ENCODE measurements around the gene SLC35D1. TPM values are rescaled to one million over a fixed set of nuclear protein-coding genes. Genes with fewer than 3 reads are reported as not detected.
A peak's percentile ranks its signal among the peaks of the same experiment; 100 is the strongest.
"Not testable (repeated sequence)": the region's sequence is repeated elsewhere in the genome, so short reads cannot be mapped to it uniquely, and the experiment has no call there.

The SLC35D1 gene
- total RNA-seq, 1 experiment from 2014 or later = 17.5 TPM

GRCh38 chr1:66985835-66986234 lies 68.1 kb downstream of the SLC35D1 start:
- DNase-seq (ENCODE audit: low spot score) = no peak

DNA sequence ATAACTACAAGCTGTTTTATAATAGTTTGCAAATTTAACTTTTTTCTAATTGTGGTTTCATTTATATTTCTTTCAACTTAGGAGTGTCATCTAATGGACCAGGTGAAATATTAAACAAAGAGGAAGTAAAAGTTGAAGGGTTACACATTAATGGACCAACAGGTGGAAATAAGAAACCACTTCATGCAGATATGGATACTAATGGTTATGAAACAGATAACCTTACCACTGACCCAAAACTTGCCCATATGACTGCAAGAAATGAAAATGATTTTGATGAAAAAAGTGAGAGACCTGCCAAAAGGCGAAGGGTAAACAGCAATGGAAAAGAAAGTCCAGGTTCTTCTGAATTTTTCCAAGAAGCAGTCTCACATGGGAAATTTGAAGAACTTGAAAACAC lies 69.5 kb downstream of the SLC35D1 start:
- DNase-seq (ENCODE audit: low spot score) = no peak

GRCh38 chr1:66982561-66983260 lies 71.2 kb downstream of the SLC35D1 start:
- DNase-seq (ENCODE audit: low spot score) = no peak

GRCh38 chr1:66981679-66982078 lies 72.3 kb downstream of the SLC35D1 start:
- no peak for DNase-seq (ENCODE audit: low spot score)

DNA sequence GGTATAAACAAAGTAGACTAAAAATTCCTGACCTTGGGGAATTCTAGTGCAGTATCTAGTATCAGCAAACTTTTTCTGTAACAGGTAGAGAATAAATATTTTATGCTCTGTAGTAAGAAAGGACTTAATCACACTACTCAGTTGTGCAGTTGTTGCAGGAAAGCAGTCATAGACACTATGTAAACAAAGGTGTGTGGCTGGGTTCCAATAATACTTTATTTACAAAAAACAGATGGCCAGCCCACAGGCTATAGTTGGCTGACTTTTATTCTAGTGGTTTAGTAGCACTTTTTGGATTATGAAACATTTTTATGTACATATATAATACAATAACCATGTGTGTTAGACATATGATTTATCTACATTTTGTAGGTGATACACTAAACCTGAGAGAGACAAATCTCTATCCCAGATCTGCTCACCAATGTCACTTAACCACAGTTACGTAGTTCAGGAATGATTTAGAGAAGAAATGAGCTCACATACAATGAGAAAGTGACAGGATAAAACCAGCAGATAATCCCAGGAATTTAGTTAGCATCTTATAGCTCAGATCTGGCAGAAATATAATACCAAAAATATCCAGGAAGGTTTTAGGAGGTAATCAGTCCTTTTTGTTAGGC lies 73.1 kb downstream of the SLC35D1 start:
- DNase-seq (ENCODE audit: low spot score) = peak; percentile 42

GRCh38 chr1:66979621-66980020 lies 74.3 kb downstream of the SLC35D1 start:
- DNase-seq (ENCODE audit: low spot score) = not testable (repeated sequence)

DNA sequence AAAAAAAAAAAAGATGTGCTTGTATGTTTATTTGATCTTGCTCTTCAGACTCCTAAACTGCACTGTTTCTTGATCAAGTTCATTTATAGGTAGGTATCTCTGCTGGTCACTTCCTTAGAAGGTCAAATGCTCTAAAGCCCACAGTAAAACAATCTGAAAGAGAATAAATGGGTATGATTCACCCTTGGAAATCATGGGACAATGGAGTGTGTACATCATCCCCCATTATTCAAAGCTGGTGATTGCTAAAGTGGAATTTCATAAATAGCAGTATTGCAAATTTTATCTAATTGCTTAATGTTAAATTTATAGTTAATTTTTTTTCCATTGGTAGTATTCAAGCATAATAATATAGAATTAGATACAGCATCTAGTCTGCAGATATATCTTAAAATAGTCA lies 75.7 kb downstream of the SLC35D1 start:
- no peak for DNase-seq (ENCODE audit: low spot score)

DNA sequence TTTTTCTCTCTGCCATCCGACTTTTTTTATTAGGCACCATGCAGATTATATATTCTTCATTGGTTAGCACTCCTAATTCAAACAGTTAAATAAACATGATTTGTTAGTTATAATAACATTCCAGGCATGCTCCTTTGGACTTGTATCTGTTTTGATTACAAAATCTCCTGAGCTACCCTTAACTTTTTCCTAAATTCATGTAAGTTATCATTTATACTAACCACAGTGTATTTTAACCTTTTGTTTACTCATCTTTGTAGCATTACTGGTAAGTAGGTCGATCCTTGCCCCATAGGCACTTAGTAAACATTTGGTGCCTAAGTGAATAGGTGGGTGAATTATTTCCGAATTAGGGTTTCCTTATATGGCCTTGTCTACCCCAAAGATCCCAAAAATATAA lies 85.4 kb downstream of the SLC35D1 start:
- DNase-seq (ENCODE audit: low spot score) = no peak

DNA sequence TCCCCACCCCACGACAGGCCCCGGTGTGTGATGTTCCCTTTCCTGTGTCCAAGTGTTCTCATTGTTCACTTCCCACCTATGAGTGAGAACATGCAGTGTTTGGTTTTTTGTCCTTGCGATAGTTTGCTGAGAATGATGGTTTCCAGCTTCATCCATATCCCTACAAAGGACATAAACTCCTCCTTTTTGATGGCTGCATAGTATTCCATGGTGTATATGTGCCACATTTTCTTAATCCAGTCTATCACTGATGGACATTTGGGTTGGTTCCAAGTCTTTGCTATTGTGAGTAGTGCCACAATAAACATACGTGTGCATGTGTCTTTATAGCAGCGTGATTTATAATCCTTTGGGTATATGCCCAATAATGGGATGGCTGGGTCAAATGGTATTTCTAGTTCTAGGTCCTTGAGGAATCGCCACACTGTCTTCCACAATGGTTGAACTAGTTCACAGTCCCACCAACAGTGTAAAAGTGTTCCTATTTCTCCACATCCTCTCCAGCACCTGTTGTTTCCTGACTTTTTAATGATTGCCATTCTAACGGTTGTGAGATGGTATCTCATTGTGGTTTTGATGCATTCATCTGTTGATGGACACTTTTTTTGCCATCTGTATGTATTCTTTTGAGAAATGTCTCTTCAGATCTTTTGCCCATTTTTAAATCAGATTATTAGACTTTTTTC lies 87.6 kb downstream of the SLC35D1 start:
- not testable (repeated sequence) for DNase-seq (ENCODE audit: low spot score)

DNA sequence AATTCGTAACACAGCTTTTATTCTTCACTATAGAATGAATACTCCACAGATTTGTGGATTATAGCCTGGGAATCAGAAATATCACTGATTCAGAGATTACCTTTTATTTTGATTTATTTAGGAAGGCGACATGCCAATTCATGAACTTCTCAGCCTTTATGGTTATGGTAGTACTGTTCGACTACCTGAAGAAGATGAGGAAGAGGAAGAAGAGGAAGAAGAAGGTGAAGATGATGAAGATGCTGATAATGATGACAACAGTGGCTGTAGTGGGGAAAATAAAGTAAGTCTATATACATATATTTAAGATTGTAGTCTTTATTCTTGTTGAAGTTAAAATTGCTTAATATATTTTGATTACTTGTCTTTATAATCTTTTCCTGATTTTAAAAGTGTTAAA lies 96.0 kb downstream of the SLC35D1 start:
- DNase-seq (ENCODE audit: low spot score) = no peak

GRCh38 chr1:66954208-66954607 lies 99.7 kb downstream of the SLC35D1 start:
- no peak for DNase-seq (ENCODE audit: low spot score)

DNA sequence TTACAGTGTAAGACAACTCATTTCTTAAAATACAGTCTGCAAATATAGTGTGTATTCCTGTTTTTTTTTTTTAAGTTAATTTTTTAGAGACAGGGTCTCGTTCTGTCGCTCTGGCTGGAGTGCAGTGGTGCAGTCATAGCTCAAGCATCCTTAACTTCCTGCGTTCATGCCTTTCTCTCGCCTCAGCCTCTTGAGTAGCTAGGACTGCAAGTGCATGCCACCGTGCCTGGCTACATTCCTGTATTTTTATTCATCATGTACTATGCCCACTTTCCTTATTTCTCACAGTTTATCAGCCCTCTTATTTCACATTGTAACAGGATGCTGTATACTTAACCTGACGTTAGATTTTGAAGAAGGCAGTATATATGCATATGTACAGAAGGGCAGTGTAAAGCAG lies 102.4 kb downstream of the SLC35D1 start:
- no peak for DNase-seq (ENCODE audit: low spot score)

Other genes starting within 250 kb of the SLC35D1 start
- 0.31 and 0.89 TPM in 2 replicates for gene DNAI4, start 129.3 kb downstream of the SLC35D1 start, total RNA-seq (2014; rRNA removed; shearing (Covaris generic))
- 17.6 and 25.4 TPM in 2 replicates for gene MIER1, start 129.2 kb downstream of the SLC35D1 start, total RNA-seq (2014; rRNA removed; shearing (Covaris generic))
- gene C1orf141, start 80.8 kb upstream of the SLC35D1 start, total RNA-seq (2014; rRNA removed; shearing (Covaris generic)) = not detected in 2 replicates
- not detected in 2 replicates for gene IL23R, start 112.3 kb upstream of the SLC35D1 start, total RNA-seq (2014; rRNA removed; shearing (Covaris generic))